ENCODE data around the gene ARL17B. TPM values are rescaled to one million over a fixed set of nuclear protein-coding genes. Genes with fewer than 3 reads are reported as not detected.
"Not testable (repeated sequence)": the region's sequence is repeated elsewhere in the genome, so short reads cannot be mapped to it uniquely, and the experiment has no call there.

Gene ARL17B
- total and polyA plus RNA-seq, 2 of the 8 experiments (the other 6 are each of a cell fraction or from before 2014, with no cell fraction given): 5.4 to 21.6 TPM

GRCh38 chr17:46243505-46243904 is 118.1 kb downstream of the ARL17B start:
- H3K23me2 ChIP-seq (ENCODE audit: low read depth, low read length); H3K79me2 ChIP-seq (ENCODE audit: control insufficient read depth in 1 of 2, insufficient read depth in 2 of 2, low read length in 2 of 2); H4K20me1 ChIP-seq (replicated peaks in 1 of 2; ENCODE audit: control insufficient read depth in 1 of 2, insufficient read depth in 2 of 2, low read length in 2 of 2); H3K9me3 ChIP-seq (ENCODE audit: insufficient read depth in 2 of 2, low read depth in 1 of 2, low read length in 1 of 2); POLR2A ChIA-PET (ENCODE audit: partially characterized antibody); H3K56ac ChIP-seq (replicated peaks; ENCODE audit: insufficient read length, low read depth, low read length); H4K8ac ChIP-seq (ENCODE audit: extremely low read depth, insufficient read depth, low read length); H2BK120ac ChIP-seq (replicated peaks; ENCODE audit: low read depth, low read length); H3K4me3 ChIP-seq (ENCODE audit: extremely low read depth in 1 of 4, insufficient read depth in 2 of 4, low read depth in 3 of 4, low read length in 4 of 4); H3K4me1 ChIP-seq (replicated peaks in 1 of 4; ENCODE audit: control insufficient read depth in 3 of 4, insufficient read depth in 4 of 4, low read length in 3 of 4); H3K18ac ChIP-seq (ENCODE audit: extremely low read depth, low read length); H3K9ac ChIP-seq (replicated peaks in 1 of 4; ENCODE audit: extremely low read depth in 1 of 4, low read depth in 3 of 4, low read length in 3 of 4); H2BK15ac ChIP-seq (ENCODE audit: low read length); H3K14ac ChIP-seq (ENCODE audit: insufficient read length); H3K4me2 ChIP-seq (ENCODE audit: insufficient read depth in 1 of 2, low read depth in 2 of 2, low read length in 2 of 2); H2BK12ac ChIP-seq (ENCODE audit: low read depth, low read length); H2AK5ac ChIP-seq (ENCODE audit: low read depth, low read length); H4K5ac ChIP-seq (ENCODE audit: insufficient read length, low read depth, low read length); CTCF ChIA-PET (ENCODE audit: partially characterized antibody); H4K91ac ChIP-seq (replicated peaks; ENCODE audit: insufficient read length, low read length); H3K27me3 ChIP-seq (replicated peaks in 1 of 4; ENCODE audit: control insufficient read depth in 3 of 4, extremely low read depth in 1 of 4, insufficient read depth in 3 of 4, low read length in 3 of 4); H2BK5ac ChIP-seq (ENCODE audit: low read depth, low read length); H2BK20ac ChIP-seq (ENCODE audit: low read length); FAIRE-seq; H2AFZ ChIP-seq (ENCODE audit: low read length); H3K23ac ChIP-seq (ENCODE audit: insufficient read length); H3K79me1 ChIP-seq (ENCODE audit: low read depth, low read length); H3K27ac ChIP-seq (ENCODE audit: low read depth, low read length); H3K36me3 ChIP-seq (ENCODE audit: control insufficient read depth in 2 of 4, insufficient read depth in 4 of 4, low read length in 3 of 4); H3K4ac ChIP-seq (replicated peaks; ENCODE audit: insufficient read length, low read depth, low read length): not testable (repeated sequence)
- WGBS, 2 experiments (ENCODE audit: extremely low coverage in 1 of 2, insufficient coverage in 1 of 2, insufficient read length in 1 of 2, insufficient replicate concordance in 2 of 2, low coverage in 1 of 2, low lambda C conversion rate in 2 of 2, missing lambda C conversion rate in 1 of 2): 5% methylated on average over 20 of the region's 38 CpGs; no CpG with 5 or more reads in 1 of the 2 experiments
- peak in 1 of 2 experiments; percentile 53 for DNase-seq (ENCODE audit: low read depth in 1 of 2, low spot score in 2 of 2)

GRCh38 chr17:46231359-46231758 is 130.2 kb downstream of the ARL17B start:
- H3K27me3 ChIP-seq (replicated peaks in 1 of 4; ENCODE audit: control insufficient read depth in 3 of 4, extremely low read depth in 1 of 4, insufficient read depth in 3 of 4, low read length in 3 of 4); H3K4me2 ChIP-seq (ENCODE audit: insufficient read depth in 1 of 2, low read depth in 2 of 2, low read length in 2 of 2); H4K5ac ChIP-seq (ENCODE audit: insufficient read length, low read depth, low read length); H3K56ac ChIP-seq (replicated peaks; ENCODE audit: insufficient read length, low read depth, low read length); H3K23ac ChIP-seq (ENCODE audit: insufficient read length); H2BK20ac ChIP-seq (ENCODE audit: low read length); H3K18ac ChIP-seq (ENCODE audit: extremely low read depth, low read length); CTCF ChIA-PET (ENCODE audit: partially characterized antibody); H3K79me2 ChIP-seq (ENCODE audit: control insufficient read depth in 1 of 2, insufficient read depth in 2 of 2, low read length in 2 of 2); H3K9me3 ChIP-seq (ENCODE audit: insufficient read depth in 2 of 2, low read depth in 1 of 2, low read length in 1 of 2); H4K20me1 ChIP-seq (replicated peaks in 1 of 2; ENCODE audit: control insufficient read depth in 1 of 2, insufficient read depth in 2 of 2, low read length in 2 of 2); H3K36me3 ChIP-seq (ENCODE audit: control insufficient read depth in 2 of 4, insufficient read depth in 4 of 4, low read length in 3 of 4); H3K27ac ChIP-seq (ENCODE audit: low read depth, low read length); H2AK5ac ChIP-seq (ENCODE audit: low read depth, low read length); H3K23me2 ChIP-seq (ENCODE audit: low read depth, low read length); H2BK12ac ChIP-seq (ENCODE audit: low read depth, low read length); H2AFZ ChIP-seq (ENCODE audit: low read length); H3K4me1 ChIP-seq (replicated peaks in 1 of 4; ENCODE audit: control insufficient read depth in 3 of 4, insufficient read depth in 4 of 4, low read length in 3 of 4); H3K4ac ChIP-seq (replicated peaks; ENCODE audit: insufficient read length, low read depth, low read length); FAIRE-seq; POLR2A ChIA-PET (ENCODE audit: partially characterized antibody); H2BK15ac ChIP-seq (ENCODE audit: low read length); H3K9ac ChIP-seq (replicated peaks in 1 of 4; ENCODE audit: extremely low read depth in 1 of 4, low read depth in 3 of 4, low read length in 3 of 4); H2BK5ac ChIP-seq (ENCODE audit: low read depth, low read length); H3K79me1 ChIP-seq (ENCODE audit: low read depth, low read length); H4K91ac ChIP-seq (replicated peaks; ENCODE audit: insufficient read length, low read length); H4K8ac ChIP-seq (ENCODE audit: extremely low read depth, insufficient read depth, low read length); H3K4me3 ChIP-seq (ENCODE audit: extremely low read depth in 1 of 4, insufficient read depth in 2 of 4, low read depth in 3 of 4, low read length in 4 of 4); H2BK120ac ChIP-seq (replicated peaks; ENCODE audit: low read depth, low read length); H3K14ac ChIP-seq (ENCODE audit: insufficient read length): not testable (repeated sequence)
- WGBS, 2 experiments (ENCODE audit: extremely low coverage in 1 of 2, insufficient coverage in 1 of 2, insufficient read length in 1 of 2, insufficient replicate concordance in 2 of 2, low coverage in 1 of 2, low lambda C conversion rate in 2 of 2, missing lambda C conversion rate in 1 of 2): 98% methylated on average over 7 of the region's 8 CpGs; no CpG with 5 or more reads in 1 of the 2 experiments
- DNase-seq (ENCODE audit: low read depth in 1 of 2, low spot score in 2 of 2): peak in 1 of 2 experiments; percentile 42
